Uterus (tissue), 4 donors: ENCODE data around the gene MUSK. TPM values are rescaled to one million over a fixed set of nuclear protein-coding genes. Genes with fewer than 3 reads are reported as not detected.

ENCODE experiments used
- DNase-seq, 2 donors: peaks; one replicate each; pipeline ENCODE4 v3.0.0-alpha.2; 2019 to 2020
- H3K27ac ChIP-seq, 2 donors: fragments of 200-600 bp; sonication (generic); 1 replicate in 1 of 2; 2 replicates in 1 of 2; pipeline ENCODE4 v1.5.1; 2016 to 2018
- H3K27me3 ChIP-seq, 2 donors: fragments of 200-600 bp; sonication (generic); one replicate each; pipeline ENCODE4 v1.5.1; 2018 to 2019; ENCODE audit warnings: control low read depth in 1 of 2
- H3K36me3 ChIP-seq, 2 donors: fragments of 200-600 bp; sonication (generic); one replicate each; pipeline ENCODE4 v1.5.1; 2019; ENCODE audit warnings: control low read depth in 1 of 2
- H3K4me1 ChIP-seq, 2 donors: fragments of 200-600 bp; sonication (generic); one replicate each; pipeline ENCODE4 v1.5.1; 2018 to 2019; ENCODE audit warnings: control low read depth in 1 of 2
- H3K4me3 ChIP-seq, 2 donors: fragments of 200-600 bp; sonication (generic); 1 replicate in 1 of 2; 2 replicates in 1 of 2; pipeline ENCODE4 v1.5.1; 2018 to 2019; ENCODE audit warnings: mild to moderate bottlenecking in 1 of 2
- H3K9me3 ChIP-seq, 2 donors: fragments of 200-600 bp; sonication (generic); one replicate each; pipeline ENCODE4 v1.5.1; 2019; ENCODE audit warnings: control low read depth in 1 of 2
- CTCF ChIP-seq, 4 experiments: fragments of 200-600 bp in 2 of 4; fragments of 450-650 bp in 2 of 4; sonication (generic) in 2 of 4; IDR thresholded peaks; one replicate each; pipeline ENCODE4 v1.5.1; 2016 to 2019; ENCODE audit warnings: antibody characterized with exemption in 4 of 4, mild to moderate bottlenecking in 2 of 4, moderate library complexity in 1 of 4
- POLR2A ChIP-seq, 2 donors: fragments of 450-650 bp; IDR thresholded peaks; one replicate each; pipeline ENCODE4 v1.6.1; 2016; ENCODE audit warnings: antibody characterized with exemption in 2 of 2, mild to moderate bottlenecking in 1 of 2, moderate library complexity in 1 of 2
- intact Hi-C: fragments of 100-400 bp; cut with DNase I; formaldehyde crosslinking; loops from one replicate; pipeline ENCODE4 v1.15.1; 2023; ENCODE audit warnings: low total_unique reads
- small RNA-seq: library from RNA; depleted of rRNA; stranded (forward); fragments of <200 nt; gene quantifications from one replicate; pipeline ENCODE3, GENCODE V24; 2016
- total RNA-seq, 4 donors: library from RNA; depleted of rRNA in 3 of 4; stranded (reverse); fragments of >200 nt in 3 of 4; gene quantifications; one replicate each; pipeline versions ENCODE4 v1.1.0 to v1.2.4, GENCODE V29; 2014 to 2023
- donor health status: DM: yes; HTN: yes; CAD: no.

Gene MUSK
- total RNA-seq, 4 donors from 2014 or later: 11.5 TPM; not detected in 3

DNA sequence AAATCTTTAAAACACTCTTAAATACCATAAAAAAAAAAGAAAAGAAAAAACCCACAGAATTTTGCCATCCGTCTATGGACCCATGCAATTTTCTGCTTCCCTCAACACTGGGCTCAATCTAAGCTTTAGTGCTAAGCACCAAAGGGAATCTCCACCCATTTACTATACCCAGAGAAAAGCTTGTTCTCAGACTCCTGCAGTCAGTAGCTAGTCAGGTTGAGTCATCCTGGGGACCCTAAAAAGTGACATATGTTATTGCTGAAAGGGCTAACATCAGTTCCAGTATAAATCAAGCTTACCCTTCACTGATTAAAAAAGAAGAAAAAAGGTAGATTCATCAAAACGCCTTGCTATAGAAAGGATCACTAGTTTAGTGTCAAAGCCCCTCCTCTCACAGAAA lies 177.6 kb downstream of the MUSK start:
- intact Hi-C loops: no loop called here
- H3K27me3 ChIP-seq: no peaks in the 10 kb centered on the region
- no peaks in the 10 kb centered on the region for H3K4me1 ChIP-seq
- TF ChIP-seq POLR2A (IDR thresholded peaks at IDR 0.05): no peak
- no peak for TF ChIP-seq CTCF (IDR thresholded peaks at IDR 0.05)
- DNase-seq: no peak
- no peaks in the 10 kb centered on the region for H3K36me3 ChIP-seq
- H3K4me3 ChIP-seq: no peak overlapping the region
- no peaks in the 10 kb centered on the region for H3K9me3 ChIP-seq
- H3K27ac ChIP-seq: no peak overlapping the region

GRCh38 chr9:110847671-110848070 lies 179.1 kb downstream of the MUSK start:
- no peak for DNase-seq
- intact Hi-C loops: no loop called here
- Histone ChIP-seq H3K27me3 (no peaks in the 10 kb centered on the region), H3K4me1 (no peaks in the 10 kb centered on the region), H3K27ac (no peak overlapping the region), H3K4me3 (no peak overlapping the region), H3K9me3 (no peaks in the 10 kb centered on the region), H3K36me3 (no peaks in the 10 kb centered on the region)
- no peak for TF ChIP-seq CTCF (IDR thresholded peaks at IDR 0.05)
- no peak for TF ChIP-seq POLR2A (IDR thresholded peaks at IDR 0.05)

GRCh38 chr9:110850401-110851135 lies 182.0 kb downstream of the MUSK start:
- H3K27me3 ChIP-seq: no peaks in the 10 kb centered on the region
- TF ChIP-seq POLR2A (IDR thresholded peaks at IDR 0.05) (no peak), CTCF (IDR thresholded peaks at IDR 0.05) (no peak)

More at GRCh38 chr9:110850401-110851135, 182.0 kb downstream of the MUSK start:
- no peak overlapping the region for H3K4me3 ChIP-seq
- no peaks in the 10 kb centered on the region for H3K4me1 ChIP-seq
- DNase-seq: no peak
- no peak overlapping the region for H3K27ac ChIP-seq
- H3K36me3 ChIP-seq: no peaks in the 10 kb centered on the region
- no peaks in the 10 kb centered on the region for H3K9me3 ChIP-seq
- intact Hi-C loops: no loop called here

Small RNA genes within 50 kb of the gene (small RNA-seq; reads per million reads assigned to genes)
- not detected for gene AL513328.1

Other genes with a start within 250 kb of the MUSK start
- 10 to 100 TPM; 47.9 to 63.5 (median 58.0) TPM for gene SVEP1, start 89.0 kb upstream of the MUSK start, total RNA-seq